Gastrocnemius medialis (tissue), 4 donors: ENCODE data around the gene PLXNC1.

Source experiments
- POLR2A ChIP-seq, 2 donors: fragments of 450-650 bp; IDR thresholded peaks; one replicate each; pipeline ENCODE4 v1.6.1; 2017; ENCODE audit warnings: antibody characterized with exemption in 2 of 2, mild to moderate bottlenecking in 2 of 2, moderate library complexity in 2 of 2
- TF ChIP-seq, protein P1 (sequence below), 5 experiments: fragments of 450-650 bp in 3 of 5; fragments of 200-600 bp in 2 of 5; sonication (generic) in 2 of 5; IDR thresholded peaks in 4 of 5; conservative IDR thresholded peaks in 1 of 5; 1 replicate in 4 of 5; 2 replicates in 1 of 5; pipeline ENCODE4 v1.5.1; 2016 to 2019; ENCODE audit warnings: antibody characterized with exemption in 5 of 5, mild to moderate bottlenecking in 3 of 5, moderate library complexity in 3 of 5

GRCh38 chr12:94304012-94304411 is 155.6 kb downstream of the PLXNC1 start:
- no peak for TF ChIP-seq POLR2A (IDR thresholded peaks at IDR 0.05)
- TF ChIP-seq, protein P1, sequence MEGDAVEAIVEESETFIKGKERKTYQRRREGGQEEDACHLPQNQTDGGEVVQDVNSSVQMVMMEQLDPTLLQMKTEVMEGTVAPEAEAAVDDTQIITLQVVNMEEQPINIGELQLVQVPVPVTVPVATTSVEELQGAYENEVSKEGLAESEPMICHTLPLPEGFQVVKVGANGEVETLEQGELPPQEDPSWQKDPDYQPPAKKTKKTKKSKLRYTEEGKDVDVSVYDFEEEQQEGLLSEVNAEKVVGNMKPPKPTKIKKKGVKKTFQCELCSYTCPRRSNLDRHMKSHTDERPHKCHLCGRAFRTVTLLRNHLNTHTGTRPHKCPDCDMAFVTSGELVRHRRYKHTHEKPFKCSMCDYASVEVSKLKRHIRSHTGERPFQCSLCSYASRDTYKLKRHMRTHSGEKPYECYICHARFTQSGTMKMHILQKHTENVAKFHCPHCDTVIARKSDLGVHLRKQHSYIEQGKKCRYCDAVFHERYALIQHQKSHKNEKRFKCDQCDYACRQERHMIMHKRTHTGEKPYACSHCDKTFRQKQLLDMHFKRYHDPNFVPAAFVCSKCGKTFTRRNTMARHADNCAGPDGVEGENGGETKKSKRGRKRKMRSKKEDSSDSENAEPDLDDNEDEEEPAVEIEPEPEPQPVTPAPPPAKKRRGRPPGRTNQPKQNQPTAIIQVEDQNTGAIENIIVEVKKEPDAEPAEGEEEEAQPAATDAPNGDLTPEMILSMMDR (IDR thresholded peaks at IDR 0.05 in 4 of 5, conservative IDR thresholded peaks at IDR 0.05 in 1 of 5), result no peak
